ENCODE data around the gene LDHD. TPM values are rescaled to one million over a fixed set of nuclear protein-coding genes. Genes with fewer than 3 reads are reported as not detected.

Gene LDHD
- total and polyA plus RNA-seq, 2 of the 13 experiments (the other 11 are each of a cell fraction or from before 2014, with no cell fraction given) = 9.1 to 9.8 TPM

DNA sequence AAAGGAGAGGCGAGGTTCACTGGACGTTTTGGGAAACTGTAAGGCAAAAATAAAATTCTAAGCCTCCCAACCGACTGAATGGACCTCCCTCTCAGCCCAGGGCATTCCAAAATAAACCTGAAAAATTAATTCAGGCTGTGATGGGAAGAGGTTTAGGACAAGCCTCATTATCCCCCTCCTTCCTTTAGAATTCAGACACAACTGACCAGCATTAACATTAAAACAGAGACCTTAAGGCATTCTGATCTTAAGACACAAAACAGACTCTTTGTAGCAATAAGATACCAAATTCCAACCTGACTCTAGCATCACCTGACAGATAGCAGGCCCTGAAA lies 298 bp upstream of the LDHD start (continued):
- TF ChIP-seq CBX2 (IDR thresholded peaks at IDR 0.05; ENCODE audit: low read depth, low read length) = no peak
- TF ChIP-seq CBX2 (CRISPR knock-in tag; IDR thresholded peaks at IDR 0.05; ENCODE audit: low read depth) = no peak
- no peak for TF ChIP-seq SMARCC2 (IDR thresholded peaks at IDR 0.05)
- TF ChIP-seq, protein P1, sequence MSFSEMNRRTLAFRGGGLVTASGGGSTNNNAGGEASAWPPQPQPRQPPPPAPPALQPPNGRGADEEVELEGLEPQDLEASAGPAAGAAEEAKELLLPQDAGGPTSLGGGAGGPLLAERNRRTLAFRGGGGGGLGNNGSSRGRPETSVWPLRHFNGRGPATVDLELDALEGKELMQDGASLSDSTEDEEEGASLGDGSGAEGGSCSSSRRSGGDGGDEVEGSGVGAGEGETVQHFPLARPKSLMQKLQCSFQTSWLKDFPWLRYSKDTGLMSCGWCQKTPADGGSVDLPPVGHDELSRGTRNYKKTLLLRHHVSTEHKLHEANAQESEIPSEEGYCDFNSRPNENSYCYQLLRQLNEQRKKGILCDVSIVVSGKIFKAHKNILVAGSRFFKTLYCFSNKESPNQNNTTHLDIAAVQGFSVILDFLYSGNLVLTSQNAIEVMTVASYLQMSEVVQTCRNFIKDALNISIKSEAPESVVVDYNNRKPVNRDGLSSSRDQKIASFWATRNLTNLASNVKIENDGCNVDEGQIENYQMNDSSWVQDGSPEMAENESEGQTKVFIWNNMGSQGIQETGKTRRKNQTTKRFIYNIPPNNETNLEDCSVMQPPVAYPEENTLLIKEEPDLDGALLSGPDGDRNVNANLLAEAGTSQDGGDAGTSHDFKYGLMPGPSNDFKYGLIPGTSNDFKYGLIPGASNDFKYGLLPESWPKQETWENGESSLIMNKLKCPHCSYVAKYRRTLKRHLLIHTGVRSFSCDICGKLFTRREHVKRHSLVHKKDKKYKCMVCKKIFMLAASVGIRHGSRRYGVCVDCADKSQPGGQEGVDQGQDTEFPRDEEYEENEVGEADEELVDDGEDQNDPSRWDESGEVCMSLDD (CRISPR knock-in tag; IDR thresholded peaks at IDR 0.05; ENCODE audit: borderline replicate concordance) = no peak
- TF ChIP-seq ZNF547 (CRISPR knock-in tag; IDR thresholded peaks at IDR 0.05) = no peak
- TF ChIP-seq NRL (CRISPR knock-in tag; IDR thresholded peaks at IDR 0.05; ENCODE audit: borderline replicate concordance) = no peak
- no peak for TF ChIP-seq JUNB (CRISPR knock-in tag; IDR thresholded peaks at IDR 0.05; ENCODE audit: borderline replicate concordance)
- TF ChIP-seq AKAP8 (CRISPR knock-in tag; IDR thresholded peaks at IDR 0.05) = no peak
- no peak for TF ChIP-seq FOXA1 (IDR thresholded peaks at IDR 0.05)
- TF ChIP-seq FOXA1 (CRISPR knock-in tag; IDR thresholded peaks at IDR 0.05) = no peak
- no peak for TF ChIP-seq ZNF543 (CRISPR knock-in tag; IDR thresholded peaks at IDR 0.05)
- TF ChIP-seq SP2 (CRISPR knock-in tag; IDR thresholded peaks at IDR 0.05) = no peak
- TF ChIP-seq JDP2 (CRISPR knock-in tag; IDR thresholded peaks at IDR 0.05; ENCODE audit: borderline replicate concordance) = no peak
- TF ChIP-seq, protein P2, sequence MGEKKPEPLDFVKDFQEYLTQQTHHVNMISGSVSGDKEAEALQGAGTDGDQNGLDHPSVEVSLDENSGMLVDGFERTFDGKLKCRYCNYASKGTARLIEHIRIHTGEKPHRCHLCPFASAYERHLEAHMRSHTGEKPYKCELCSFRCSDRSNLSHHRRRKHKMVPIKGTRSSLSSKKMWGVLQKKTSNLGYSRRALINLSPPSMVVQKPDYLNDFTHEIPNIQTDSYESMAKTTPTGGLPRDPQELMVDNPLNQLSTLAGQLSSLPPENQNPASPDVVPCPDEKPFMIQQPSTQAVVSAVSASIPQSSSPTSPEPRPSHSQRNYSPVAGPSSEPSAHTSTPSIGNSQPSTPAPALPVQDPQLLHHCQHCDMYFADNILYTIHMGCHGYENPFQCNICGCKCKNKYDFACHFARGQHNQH (CRISPR knock-in tag; IDR thresholded peaks at IDR 0.05) = no peak
- no peak for TF ChIP-seq PRDM4 (CRISPR knock-in tag; IDR thresholded peaks at IDR 0.05; ENCODE audit: borderline replicate concordance)
- no peak for TF ChIP-seq ZNF577 (CRISPR knock-in tag; IDR thresholded peaks at IDR 0.05; ENCODE audit: borderline replicate concordance, low read depth)
- no peak for TF ChIP-seq ZMAT3 (CRISPR knock-in tag; conservative IDR thresholded peaks at IDR 0.05)
- TF ChIP-seq ZNF367 (CRISPR knock-in tag; IDR thresholded peaks at IDR 0.05; ENCODE audit: borderline replicate concordance) = no peak
- TF ChIP-seq HMGXB3 (CRISPR knock-in tag; IDR thresholded peaks at IDR 0.05; ENCODE audit: borderline replicate concordance) = no peak
- TF ChIP-seq TIGD3 (CRISPR knock-in tag; IDR thresholded peaks at IDR 0.05; ENCODE audit: borderline replicate concordance) = no peak
